HEK293T (cell line): ENCODE results near the gene PCDHA1.
"Not testable (repeated sequence)": the region's sequence is repeated elsewhere in the genome, so short reads cannot be mapped to it uniquely, and the experiment has no call there.

Source experiments
- BHLHE40 ChIP-seq: fragments of 450-650 bp; IDR thresholded peaks from 2 replicates; pipeline ENCODE4 v1.6.1; 2016; ENCODE audit warnings: mild to moderate bottlenecking, moderate library complexity, borderline replicate concordance
- CTBP1 ChIP-seq: fragments of 450-650 bp; IDR thresholded peaks from 2 replicates; pipeline ENCODE4 v1.6.1; 2016; ENCODE audit warnings: borderline replicate concordance
- ELF4 ChIP-seq: fragments of 450-650 bp; IDR thresholded peaks from 2 replicates; pipeline ENCODE4 v1.6.1; 2017; ENCODE audit warnings: antibody characterized with exemption
- FOXA1 ChIP-seq: fragments of 450-650 bp; IDR thresholded peaks from 2 replicates; pipeline ENCODE4 v1.6.1; 2016; ENCODE audit warnings: mild to moderate bottlenecking
- FOXM1 ChIP-seq: fragments of 450-650 bp; IDR thresholded peaks from 2 replicates; pipeline ENCODE4 v1.6.1; 2017; ENCODE audit warnings: mild to moderate bottlenecking, borderline replicate concordance
- L3MBTL2 ChIP-seq: fragments of 450-650 bp; conservative IDR thresholded peaks from 2 replicates; pipeline ENCODE4 v1.6.1; 2016; ENCODE audit warnings: mild to moderate bottlenecking
- LEF1 ChIP-seq: fragments of 450-650 bp; IDR thresholded peaks from 2 replicates; pipeline ENCODE4 v1.6.1; 2017; ENCODE audit warnings: mild to moderate bottlenecking, borderline replicate concordance
- NFRKB ChIP-seq: fragments of 450-650 bp; IDR thresholded peaks from 2 replicates; pipeline ENCODE4 v1.6.1; 2016; ENCODE audit warnings: mild to moderate bottlenecking, moderate library complexity
- PKNOX1 ChIP-seq: fragments of 450-650 bp; IDR thresholded peaks from 2 replicates; pipeline ENCODE4 v1.6.1; 2016
- SP1 ChIP-seq: fragments of 450-650 bp; IDR thresholded peaks from 2 replicates; pipeline ENCODE4 v1.6.1; 2017
- SUZ12 ChIP-seq: fragments of 450-650 bp; IDR thresholded peaks from 2 replicates; pipeline ENCODE4 v1.6.1; 2016; ENCODE audit warnings: mild to moderate bottlenecking
- TARDBP ChIP-seq: fragments of 450-650 bp; IDR thresholded peaks from 2 replicates; pipeline ENCODE4 v1.6.1; 2016

- not testable (repeated sequence) for TF ChIP-seq BHLHE40, TARDBP, SP1, CTBP1, FOXM1, FOXA1, NFRKB, L3MBTL2, SUZ12, ELF4, PKNOX1, LEF1
Measured at GRCh38 chr5:140802381-140802780, 16.4 kb downstream of the PCDHA1 start.
